Endodermal cell (in vitro differentiated cells): ENCODE measurements around the gene CACNA1H. TPM values are rescaled to one million over a fixed set of nuclear protein-coding genes. Genes with fewer than 3 reads are reported as not detected.

Experiments used
- DNase-seq: peaks from one replicate; pipeline ENCODE4 v3.0.0-alpha.2; 2017
- H3K27ac ChIP-seq: 2 replicates; pipeline ENCODE4 v1.5.1; 2013; ENCODE audit warnings: mild to moderate bottlenecking, low read depth, low read length, moderate library complexity
- H3K27me3 ChIP-seq: 2 replicates; pipeline ENCODE4 v1.6.1; 2013; ENCODE audit warnings: mild to moderate bottlenecking, low read length, moderate library complexity; ENCODE audit not compliant: insufficient read depth, control insufficient read depth, poor library complexity, severe bottlenecking
- H3K36me3 ChIP-seq: 2 replicates; pipeline ENCODE4 v1.7.0; 2013; ENCODE audit warnings: mild to moderate bottlenecking, low read length, moderate library complexity; ENCODE audit not compliant: control insufficient read depth, insufficient read depth
- H3K4me1 ChIP-seq: one replicate; pipeline ENCODE4 v1.7.0; 2013; ENCODE audit warnings: low read length; ENCODE audit not compliant: control insufficient read depth, insufficient read depth
- H3K4me3 ChIP-seq: 2 replicates; pipeline ENCODE4 v1.5.1; 2013; ENCODE audit warnings: mild to moderate bottlenecking, low read length, moderate library complexity
- H3K9ac ChIP-seq: 2 replicates; pipeline ENCODE4 v1.6.1; 2013; ENCODE audit warnings: mild to moderate bottlenecking, low read length, moderate library complexity; ENCODE audit not compliant: poor library complexity, severe bottlenecking; ENCODE audit errors: extremely low read depth
- H3K9me3 ChIP-seq: 2 replicates; pipeline ENCODE4 v1.6.1; 2013; ENCODE audit warnings: mild to moderate bottlenecking, low read length, moderate library complexity; ENCODE audit not compliant: control insufficient read depth
- H3K27ac Mint-ChIP-seq: 2 replicates; pipeline ENCODE4 v1.8.0; 2020; ENCODE audit warnings: mixed read lengths
- H3K27me3 Mint-ChIP-seq: 2 replicates; pipeline ENCODE4 v1.8.0; 2021; ENCODE audit warnings: mild to moderate bottlenecking, mixed read lengths; ENCODE audit not compliant: insufficient read depth
- H3K36me3 Mint-ChIP-seq: 2 replicates; pipeline ENCODE4 v1.8.0; 2020; ENCODE audit warnings: low read depth, mixed read lengths
- H3K4me1 Mint-ChIP-seq: 2 replicates; pipeline ENCODE4 v1.8.0; 2020; ENCODE audit warnings: mixed read lengths
- H3K4me3 Mint-ChIP-seq: 2 replicates; pipeline ENCODE4 v1.8.0; 2020; ENCODE audit warnings: mild to moderate bottlenecking, moderate library complexity, mixed read lengths
- H3K9me3 Mint-ChIP-seq: 2 replicates; pipeline ENCODE4 v1.8.0; 2020; ENCODE audit warnings: mild to moderate bottlenecking, mixed read lengths
- CTCF ChIP-seq: fragments of 200-600 bp; sonication (generic); conservative IDR thresholded peaks from 2 replicates; pipeline ENCODE4 v1.5.0; 2021; ENCODE audit warnings: antibody characterized with exemption, mild to moderate bottlenecking
- WGBS, 2 experiments: methylation state at CpG; one replicate each; pipeline versions ENCODE4 v1.1.5 to v1.1.7; 2013; ENCODE audit warnings: missing lambda C conversion rate in 2 of 2, mixed read lengths in 1 of 2; ENCODE audit not compliant: insufficient coverage in 1 of 2, insufficient read length in 1 of 2; 5-methylcytosine and 5-hydroxymethylcytosine counted together
- total RNA-seq, 2 donors: library from RNA; stranded (reverse); fragmentation: NEBNext Ultra II Directional in 1 of 2; extraction: Animal tissue kit (Norgen Biotek cat#: 25700) in 1 of 2; gene quantifications; 2 replicates in 1 of 2; 3 replicates in 1 of 2; pipeline ENCODE4 v1.2.1, GENCODE V29; 2021

CACNA1H gene
- total RNA-seq, 2 donors from 2014 or later = 31.6 to 45.0 TPM

- no peak for TF ChIP-seq CTCF
- Histone ChIP-seq H3K4me3 (no peak overlapping the region), H3K27me3 (no peaks in the 10 kb centered on the region), H3K4me1 (peaks cover 3% of the 10 kb centered on the region), H3K27ac (no peak overlapping the region), H3K9me3 (no peaks in the 10 kb centered on the region), H3K36me3 (no peaks in the 10 kb centered on the region), H3K9ac (no peak overlapping the region)
- 87 to 92% methylated on average over 11 to 46 of the region's 46 CpGs for WGBS, 2 experiments
- DNase-seq = no peak
- Mint-ChIP-seq H3K27me3 (peaks cover 11% of the 10 kb centered on the region), H3K4me1 (no peaks in the 10 kb centered on the region), H3K4me3 (no peak overlapping the region), H3K27ac (no peak overlapping the region), H3K36me3 (peaks cover 1% of the 10 kb centered on the region), H3K9me3 (peaks cover 10% of the 10 kb centered on the region)
Measured at GRCh38 chr16:1144476-1145382, 8.2 kb upstream of the CACNA1H start.

- H3K36me3 ChIP-seq = no peaks in the 10 kb centered on the region
- H3K9me3 ChIP-seq = no peaks in the 10 kb centered on the region
- 74 to 76% methylated on average over 7 to 30 of the region's 30 CpGs for WGBS, 2 experiments
- Mint-ChIP-seq H3K27me3 (peaks cover 8% of the 10 kb centered on the region), H3K4me3 (no peak overlapping the region), H3K9me3 (peaks cover 10% of the 10 kb centered on the region), H3K36me3 (peaks cover 1% of the 10 kb centered on the region), H3K27ac (no peak overlapping the region), H3K4me1 (no peaks in the 10 kb centered on the region)
- TF ChIP-seq CTCF = no peak
- no peaks in the 10 kb centered on the region for H3K27me3 ChIP-seq
- H3K4me3 ChIP-seq = no peak overlapping the region
- H3K4me1 ChIP-seq = peaks cover 3% of the 10 kb centered on the region
- H3K27ac ChIP-seq = no peak overlapping the region
- no peak overlapping the region for H3K9ac ChIP-seq
- DNase-seq = no peak
Measured at GRCh38 chr16:1145383-1146100, 7.4 kb upstream of the CACNA1H start.

GRCh38 chr16:1146409-1146808 lies 6.5 kb upstream of the CACNA1H start:
- TF ChIP-seq CTCF = no peak
- peaks cover 10% of the 10 kb centered on the region for H3K9me3 Mint-ChIP-seq
- Histone ChIP-seq H3K9me3 (no peaks in the 10 kb centered on the region), H3K27ac (no peak overlapping the region), H3K4me3 (no peak overlapping the region), H3K9ac (no peak overlapping the region), H3K36me3 (no peaks in the 10 kb centered on the region), H3K27me3 (no peaks in the 10 kb centered on the region), H3K4me1 (peaks cover 3% of the 10 kb centered on the region)
- H3K36me3 Mint-ChIP-seq = peaks cover 1% of the 10 kb centered on the region
- H3K4me1 Mint-ChIP-seq = no peaks in the 10 kb centered on the region
- DNase-seq = peak; percentile 69
- WGBS, 2 experiments = 87 to 93% methylated on average over 9 to 16 of the region's 16 CpGs
- no peak overlapping the region for H3K4me3 Mint-ChIP-seq
- peaks cover 8% of the 10 kb centered on the region for H3K27me3 Mint-ChIP-seq
- no peak overlapping the region for H3K27ac Mint-ChIP-seq
